ENCODE data around the gene FADS2. TPM values are rescaled to one million over a fixed set of nuclear protein-coding genes. Genes with fewer than 3 reads are reported as not detected.

Gene FADS2
- total RNA-seq, 2 experiments from 2014 or later, result 0.95 to 2.8 TPM

GRCh38 chr11:61912991-61913698, 85.0 kb downstream of the FADS2 start:
- intact Hi-C loops (cut with micrococcal nuclease; ENCODE audit: unreplicated experiment), result no loop called here
- Histone ChIP-seq H3K79me2 (ENCODE audit: insufficient read depth, low read depth, low read length) (no peaks in the 10 kb centered on the region), H3K4me2 (ENCODE audit: low read length) (no peak overlapping the region)

DNA sequence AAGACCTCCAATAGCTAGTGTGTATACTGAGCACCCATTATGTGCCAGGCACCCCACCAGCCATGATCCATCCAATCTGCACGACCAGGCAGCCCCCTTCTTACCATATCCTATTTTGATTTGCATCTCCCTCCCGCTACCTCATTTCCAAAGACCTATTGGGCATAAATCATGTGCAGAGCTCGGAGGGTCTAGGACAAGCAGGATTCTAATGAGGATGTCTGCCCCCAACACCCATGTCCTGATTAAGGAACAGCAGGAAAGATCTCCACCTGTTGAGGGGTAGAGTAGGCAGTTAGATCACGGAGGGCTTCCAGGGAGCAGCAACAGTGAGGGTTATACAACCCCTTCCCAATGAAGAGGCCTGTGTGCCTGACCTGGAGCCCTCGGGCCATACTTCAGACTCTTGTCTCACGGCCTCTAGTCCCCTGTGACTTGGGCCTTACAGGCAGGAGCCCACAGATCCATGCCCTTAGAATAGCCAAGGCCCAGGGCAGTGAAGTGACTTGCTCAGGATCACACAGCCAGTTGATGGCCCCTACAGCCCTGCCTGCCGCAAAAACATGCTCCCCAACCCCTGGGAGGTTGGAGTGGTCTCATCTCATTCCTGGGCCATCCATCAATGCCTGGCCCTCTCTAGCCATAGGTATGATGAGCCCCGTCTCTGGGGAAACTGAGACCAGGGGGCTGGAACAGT, 85.7 kb downstream of the FADS2 start:
- no peak overlapping the region for H3K4me3 ChIP-seq (ENCODE audit: low read depth, low read length, poor library complexity, severe bottlenecking)
- TF ChIP-seq EZH2phosphoT487 (IDR thresholded peaks at IDR 0.05; ENCODE audit: borderline replicate concordance, low read depth, low read length), result no peak
- TF ChIP-seq CTCF (conservative IDR thresholded peaks at IDR 0.05; ENCODE audit: low read length), result no peak
- H4K20me1 ChIP-seq (ENCODE audit: insufficient read depth, low read length), result no peaks in the 10 kb centered on the region
- intact Hi-C loops (cut with micrococcal nuclease; ENCODE audit: unreplicated experiment), result no loop called here
- H3K4me1 ChIP-seq (ENCODE audit: insufficient read depth, low read length, poor library complexity, severe bottlenecking), result peaks cover 2% of the 10 kb centered on the region
- ChIA-PET CTCF (ENCODE audit: unreplicated experiment) (interaction anchor here (1.7 kb wide), 1 partner anchor 15 kb away, joined by 5 read pairs; no protein-coding TSS in a partner anchor), POLR2A (no interaction called here)
- no peak overlapping the region for H3K4me2 ChIP-seq (ENCODE audit: low read length)
- H3K27ac ChIP-seq (ENCODE audit: low read depth, low read length, poor library complexity, severe bottlenecking), result no peak overlapping the region
- no peak overlapping the region for H2AFZ ChIP-seq (ENCODE audit: low read length)
- H3K79me2 ChIP-seq (ENCODE audit: insufficient read depth, low read depth, low read length), result no peaks in the 10 kb centered on the region
- no peaks in the 10 kb centered on the region for H3K36me3 ChIP-seq (ENCODE audit: insufficient read depth, low read length)
- H3K9me2 ChIP-seq (ENCODE audit: insufficient read depth, low read length), result no peaks in the 10 kb centered on the region
- no peaks in the 10 kb centered on the region for H3K9me3 ChIP-seq (ENCODE audit: low read length)
- no TSS peak for BruUV-seq (replicated peaks)
- DNase-seq (ENCODE audit: low spot score), result no peak

More at GRCh38 chr11:61912991-61913698, 85.0 kb downstream of the FADS2 start:
- Histone ChIP-seq H3K4me1 (ENCODE audit: insufficient read depth, low read length, poor library complexity, severe bottlenecking) (no peaks in the 10 kb centered on the region), H4K20me1 (ENCODE audit: insufficient read depth, low read length) (no peaks in the 10 kb centered on the region), H3K9me2 (ENCODE audit: insufficient read depth, low read length) (no peaks in the 10 kb centered on the region), H2AFZ (ENCODE audit: low read length) (no peak overlapping the region), H3K9me3 (ENCODE audit: low read length) (no peaks in the 10 kb centered on the region), H3K27ac (ENCODE audit: low read depth, low read length, poor library complexity, severe bottlenecking) (no peak overlapping the region), H3K36me3 (ENCODE audit: insufficient read depth, low read length) (no peaks in the 10 kb centered on the region), H3K4me3 (ENCODE audit: low read depth, low read length, poor library complexity, severe bottlenecking) (no peak overlapping the region)
- ChIA-PET POLR2A (no interaction called here), CTCF (ENCODE audit: unreplicated experiment) (no interaction called here)
- BruUV-seq (replicated peaks), result no TSS peak
- TF ChIP-seq CTCF (conservative IDR thresholded peaks at IDR 0.05; ENCODE audit: low read length), result no peak
- TF ChIP-seq EZH2phosphoT487 (IDR thresholded peaks at IDR 0.05; ENCODE audit: borderline replicate concordance, low read depth, low read length), result no peak
- no peak for DNase-seq (ENCODE audit: low spot score)

Data from OCI-LY7 (cell line).